Nephron (organoid): ENCODE measurements around the gene CHRNA4.

ENCODE experiments used
- H3K27ac Mint-ChIP-seq, 3 experiments: 2 replicates each; pipeline ENCODE4 v1.8.0; 2020; ENCODE audit warnings: mixed read lengths in 3 of 3, mild to moderate bottlenecking in 2 of 3, moderate library complexity in 1 of 3
- H3K27me3 Mint-ChIP-seq: 2 replicates; pipeline ENCODE4 v1.8.0; 2021; ENCODE audit warnings: low read depth, mild to moderate bottlenecking, moderate library complexity, mixed read lengths
- H3K36me3 Mint-ChIP-seq: 2 replicates; pipeline ENCODE4 v1.8.0; 2020; ENCODE audit warnings: low read depth, mixed read lengths
- H3K4me1 Mint-ChIP-seq: 2 replicates; pipeline ENCODE4 v1.8.0; 2020; ENCODE audit warnings: mixed read lengths
- H3K4me3 Mint-ChIP-seq, 3 experiments: 2 replicates each; pipeline ENCODE4 v1.8.0; 2020; ENCODE audit warnings: mild to moderate bottlenecking in 3 of 3, mixed read lengths in 3 of 3, moderate library complexity in 2 of 3
- H3K9me3 Mint-ChIP-seq: 2 replicates; pipeline ENCODE4 v1.8.0; 2020; ENCODE audit warnings: mixed read lengths
- TF ChIP-seq, protein P1 (sequence below), 3 experiments: fragments of 200-600 bp; sonication (generic); IDR thresholded peaks; one replicate each; pipeline ENCODE4 v1.5.0; 2021; ENCODE audit warnings: antibody characterized with exemption in 3 of 3; ENCODE audit not compliant: unreplicated experiment in 3 of 3

Gene CHRNA4

DNA sequence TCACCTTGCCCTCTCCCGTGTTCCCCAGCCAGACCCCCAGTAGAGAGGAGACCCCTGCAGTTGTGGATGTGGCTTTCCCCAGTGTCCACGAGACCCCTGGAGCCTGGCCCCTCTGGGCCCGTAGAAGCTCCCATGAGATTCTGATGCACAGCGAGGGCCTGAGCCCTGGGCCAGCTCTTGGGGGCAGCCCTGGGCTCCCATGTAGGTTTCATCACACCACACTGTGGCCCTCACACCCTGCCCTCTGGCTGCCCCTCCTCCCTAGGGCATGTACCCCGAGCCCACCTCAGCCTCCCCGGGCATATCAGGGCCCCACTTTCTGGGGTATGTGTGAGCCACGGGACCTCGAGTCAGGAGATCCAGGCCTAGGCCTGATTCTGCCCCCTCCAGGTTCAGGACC is 7.0 kb upstream of the CHRNA4 start:
- peaks cover 17% of the 10 kb centered on the region for H3K4me1 Mint-ChIP-seq
- no peaks in the 10 kb centered on the region for H3K9me3 Mint-ChIP-seq
- H3K27ac Mint-ChIP-seq = no peak overlapping the region
- H3K4me3 Mint-ChIP-seq = no peak overlapping the region
- peaks cover 3% of the 10 kb centered on the region for H3K36me3 Mint-ChIP-seq
- peaks cover 29% of the 10 kb centered on the region for H3K27me3 Mint-ChIP-seq
- TF ChIP-seq, protein P1, sequence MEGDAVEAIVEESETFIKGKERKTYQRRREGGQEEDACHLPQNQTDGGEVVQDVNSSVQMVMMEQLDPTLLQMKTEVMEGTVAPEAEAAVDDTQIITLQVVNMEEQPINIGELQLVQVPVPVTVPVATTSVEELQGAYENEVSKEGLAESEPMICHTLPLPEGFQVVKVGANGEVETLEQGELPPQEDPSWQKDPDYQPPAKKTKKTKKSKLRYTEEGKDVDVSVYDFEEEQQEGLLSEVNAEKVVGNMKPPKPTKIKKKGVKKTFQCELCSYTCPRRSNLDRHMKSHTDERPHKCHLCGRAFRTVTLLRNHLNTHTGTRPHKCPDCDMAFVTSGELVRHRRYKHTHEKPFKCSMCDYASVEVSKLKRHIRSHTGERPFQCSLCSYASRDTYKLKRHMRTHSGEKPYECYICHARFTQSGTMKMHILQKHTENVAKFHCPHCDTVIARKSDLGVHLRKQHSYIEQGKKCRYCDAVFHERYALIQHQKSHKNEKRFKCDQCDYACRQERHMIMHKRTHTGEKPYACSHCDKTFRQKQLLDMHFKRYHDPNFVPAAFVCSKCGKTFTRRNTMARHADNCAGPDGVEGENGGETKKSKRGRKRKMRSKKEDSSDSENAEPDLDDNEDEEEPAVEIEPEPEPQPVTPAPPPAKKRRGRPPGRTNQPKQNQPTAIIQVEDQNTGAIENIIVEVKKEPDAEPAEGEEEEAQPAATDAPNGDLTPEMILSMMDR (IDR thresholded peaks at IDR 0.05; ENCODE audit: unreplicated experiment in 3 of 3) = no peak

DNA sequence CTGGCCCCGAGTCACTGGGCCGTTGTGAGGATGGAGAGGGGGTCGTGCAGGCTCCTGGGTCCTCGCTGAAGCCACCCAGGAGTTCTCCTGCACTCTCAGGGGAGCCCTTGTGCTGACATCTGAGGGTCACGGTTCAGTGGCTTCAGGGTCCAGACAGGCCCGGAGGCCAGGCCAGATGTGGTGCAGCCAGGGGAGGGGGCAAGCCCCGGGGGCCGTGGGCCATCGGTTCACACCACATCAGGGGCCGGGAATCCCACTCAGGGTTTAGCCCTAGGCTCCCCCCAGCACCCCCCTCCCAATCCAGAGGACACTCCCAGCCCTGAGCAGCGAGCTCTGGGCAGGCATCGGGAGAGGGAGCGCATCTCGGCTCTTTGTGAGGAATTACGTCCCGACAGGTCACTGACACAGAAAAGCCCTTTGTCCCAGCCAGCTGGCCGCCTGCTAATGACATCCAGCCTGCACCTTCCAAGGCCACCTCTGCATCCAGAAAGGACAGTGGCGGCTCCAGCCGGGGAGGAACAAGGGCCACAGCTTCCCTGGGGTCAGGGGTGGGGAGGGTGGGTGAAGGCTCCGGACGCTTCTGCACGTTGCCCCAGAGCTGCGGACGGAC is 6.4 kb upstream of the CHRNA4 start:
- peak overlapping the region in 2 of 3 experiments; percentile 35 to 45 for H3K4me3 Mint-ChIP-seq

GRCh38 chr20:63366390-63367365 is 5.5 kb upstream of the CHRNA4 start:
- H3K4me1 Mint-ChIP-seq = peaks cover 24% of the 10 kb centered on the region

More for the DNA sequence above, 6.4 kb upstream of the CHRNA4 start:
- no peaks in the 10 kb centered on the region for H3K9me3 Mint-ChIP-seq
- H3K36me3 Mint-ChIP-seq = peaks cover 3% of the 10 kb centered on the region
- H3K27me3 Mint-ChIP-seq = peaks cover 35% of the 10 kb centered on the region
- peaks cover 22% of the 10 kb centered on the region for H3K4me1 Mint-ChIP-seq
- peak overlapping the region; percentile 72 to 90 (median 79) for H3K27ac Mint-ChIP-seq
- TF ChIP-seq, protein P1 (IDR thresholded peaks at IDR 0.05; ENCODE audit: unreplicated experiment in 3 of 3) = no peak

GRCh38 chr20:63365601-63366389 is 4.6 kb upstream of the CHRNA4 start:
- H3K27ac Mint-ChIP-seq = peak overlapping the region in 1 of 3 experiments; percentile 44
- TF ChIP-seq, protein P1 (IDR thresholded peaks at IDR 0.05; ENCODE audit: unreplicated experiment in 3 of 3) = no peak
- H3K4me3 Mint-ChIP-seq = no peak overlapping the region
- peaks cover 32% of the 10 kb centered on the region for H3K27me3 Mint-ChIP-seq
- peaks cover 3% of the 10 kb centered on the region for H3K36me3 Mint-ChIP-seq
- H3K4me1 Mint-ChIP-seq = peaks cover 19% of the 10 kb centered on the region
- no peaks in the 10 kb centered on the region for H3K9me3 Mint-ChIP-seq

More at GRCh38 chr20:63366390-63367365, 5.5 kb upstream of the CHRNA4 start:
- peaks cover 39% of the 10 kb centered on the region for H3K27me3 Mint-ChIP-seq
- H3K4me3 Mint-ChIP-seq = peak overlapping the region in 2 of 3 experiments; percentile 35 to 45
- peak overlapping the region; percentile 72 to 90 (median 79) for H3K27ac Mint-ChIP-seq
- TF ChIP-seq, protein P1 (IDR thresholded peaks at IDR 0.05; ENCODE audit: unreplicated experiment in 3 of 3) = no peak
- H3K9me3 Mint-ChIP-seq = no peaks in the 10 kb centered on the region
- peaks cover 3% of the 10 kb centered on the region for H3K36me3 Mint-ChIP-seq

DNA sequence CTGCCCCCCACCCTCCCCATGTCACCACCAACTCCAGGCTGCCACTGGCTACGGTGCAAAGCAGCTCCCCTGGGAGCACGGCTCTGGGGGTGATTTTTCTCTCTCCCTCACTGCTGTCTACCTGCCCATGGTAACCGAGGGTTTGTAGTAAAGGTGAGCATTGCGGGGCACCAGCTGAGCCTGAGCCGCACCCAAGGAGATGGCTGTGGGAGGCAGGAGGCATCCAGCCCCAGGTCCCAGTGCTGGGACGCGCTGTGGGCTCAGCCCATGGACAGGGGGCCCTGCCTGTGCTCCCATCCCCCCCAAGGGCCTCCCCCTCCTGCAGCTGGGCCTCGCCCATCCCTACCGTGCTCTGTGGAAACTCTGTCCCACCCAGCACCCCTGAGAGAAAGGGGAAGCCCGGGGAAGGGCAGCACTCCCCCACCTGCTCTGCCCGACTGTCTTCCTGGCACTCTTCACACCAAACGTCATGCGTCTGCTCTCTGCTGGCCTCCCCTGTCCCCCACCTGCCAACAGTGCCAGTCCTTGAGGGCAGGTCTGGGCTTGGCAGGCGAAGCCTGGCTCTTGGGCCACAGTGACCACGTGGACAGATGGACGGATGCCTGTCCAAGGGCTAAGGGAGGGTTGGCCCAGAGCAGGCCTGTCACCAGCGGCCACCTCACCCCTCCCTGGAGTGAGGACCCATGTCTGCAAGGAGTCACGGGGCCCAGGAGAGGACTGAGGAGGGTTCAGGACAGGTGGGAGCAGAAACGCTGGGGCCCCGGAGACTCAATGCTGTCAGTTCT is 3.8 kb upstream of the CHRNA4 start:
- H3K9me3 Mint-ChIP-seq = no peaks in the 10 kb centered on the region

More for the DNA sequence above, 3.8 kb upstream of the CHRNA4 start:
- H3K36me3 Mint-ChIP-seq = peaks cover 3% of the 10 kb centered on the region
- no peak overlapping the region for H3K27ac Mint-ChIP-seq
- no peak overlapping the region for H3K4me3 Mint-ChIP-seq
- H3K27me3 Mint-ChIP-seq = peaks cover 34% of the 10 kb centered on the region
- TF ChIP-seq, protein P1 (IDR thresholded peaks at IDR 0.05; ENCODE audit: unreplicated experiment in 3 of 3) = no peak
- peaks cover 19% of the 10 kb centered on the region for H3K4me1 Mint-ChIP-seq
